AG08396 (cell line): ENCODE data around the gene NOL9.
"Not testable (repeated sequence)": the region's sequence is repeated elsewhere in the genome, so short reads cannot be mapped to it uniquely, and the experiment has no call there.

Source experiments
- DNase-seq: peaks from one replicate; pipeline ENCODE4 v3.0.0; 2012; ENCODE audit warnings: low spot score, mixed read lengths

Gene NOL9

GRCh38 chr1:6554031-6554906, at the start of gene NOL9:
Gene NOL9, minus strand, starts transcription at chr1:6554513. Its CDS starts 11 bp downstream, at chr1:6554502.
- DNase-seq: peak; percentile 99

- DNase-seq: peak; percentile 49
These were observed 49.1 kb upstream of the NOL9 start for GRCh38 chr1:6603238-6603914.

- peak; percentile 96 for DNase-seq
These were observed 48.4 kb upstream of the NOL9 start, which contains the start of gene KLHL21 for GRCh38 chr1:6602669-6603237. Gene KLHL21, minus strand, starts transcription at chr1:6602869. Its CDS starts 52 bp downstream, at chr1:6602817.

GRCh38 chr1:6601923-6602668, 47.8 kb upstream of the NOL9 start:
- peak; percentile 73 for DNase-seq

- DNase-seq: peak; percentile 94
These were observed 47.0 kb upstream of the NOL9 start for GRCh38 chr1:6601049-6601922.

- DNase-seq: no peak
These were observed 46.2 kb upstream of the NOL9 start for GRCh38 chr1:6600410-6601048.

- DNase-seq: not testable (repeated sequence)
These were observed 45.7 kb upstream of the NOL9 start for GRCh38 chr1:6599991-6600390.

GRCh38 chr1:6599141-6599975, 45.0 kb upstream of the NOL9 start:
- no peak for DNase-seq

- no peak for DNase-seq
These were observed 43.4 kb upstream of the NOL9 start for GRCh38 chr1:6597777-6598131.

GRCh38 chr1:6596886-6597776, 42.8 kb upstream of the NOL9 start:
- DNase-seq: no peak

- DNase-seq: no peak
These were observed 42.0 kb upstream of the NOL9 start for GRCh38 chr1:6596351-6596750.

- DNase-seq: no peak
These were observed 40.8 kb upstream of the NOL9 start for GRCh38 chr1:6594977-6595740.

- DNase-seq: no peak
These were observed 39.5 kb upstream of the NOL9 start for GRCh38 chr1:6593810-6594209.

GRCh38 chr1:6592865-6593593, 38.7 kb upstream of the NOL9 start:
- DNase-seq: no peak

GRCh38 chr1:6592441-6592840, 38.1 kb upstream of the NOL9 start:
- no peak for DNase-seq

- no peak for DNase-seq
These were observed 37.3 kb upstream of the NOL9 start for GRCh38 chr1:6591644-6592043.

- no peak for DNase-seq
These were observed 36.9 kb upstream of the NOL9 start for GRCh38 chr1:6591222-6591621.
